ENCODE results near the gene MAGI1. TPM values are rescaled to one million over a fixed set of nuclear protein-coding genes. Genes with fewer than 3 reads are reported as not detected.

The MAGI1 gene
- total and polyA plus RNA-seq, 12 donors: 5.7 to 58.2 (median 37.7) TPM

DNA sequence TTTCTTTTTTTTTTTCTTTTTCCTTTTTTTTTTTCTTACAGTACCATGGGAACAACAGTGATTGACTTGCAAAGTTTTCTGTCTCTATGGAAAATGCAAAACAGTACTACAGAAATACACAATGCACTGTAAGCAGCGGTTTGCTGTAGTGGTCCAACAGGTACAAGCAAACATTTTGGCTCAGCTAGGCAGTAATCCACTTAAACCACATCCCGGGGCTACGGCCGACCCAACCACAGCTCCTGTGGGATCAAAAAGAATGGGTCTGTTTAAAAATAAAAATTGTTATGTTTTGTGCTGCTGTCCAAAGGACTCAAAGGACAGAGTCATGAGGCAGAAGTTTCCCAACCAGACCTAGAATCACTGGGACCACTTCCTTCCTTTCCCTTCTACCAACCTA lies 683.8 kb downstream of the MAGI1 start:
- peaks cover 0 to 11% (median 0%) of the 10 kb centered on the region in 7 donors for H3K27me3 ChIP-seq
- ATAC-seq: no peak
- no peak for DNase-seq
- no peaks in the 10 kb centered on the region for H3K9me3 ChIP-seq
- H3K27ac ChIP-seq: no peak overlapping the region
- no peak overlapping the region for H3K4me3 ChIP-seq
- 83 to 85% methylated on average over 4 of the region's 4 CpGs for WGBS, 2 donors
- TF ChIP-seq, protein P1, sequence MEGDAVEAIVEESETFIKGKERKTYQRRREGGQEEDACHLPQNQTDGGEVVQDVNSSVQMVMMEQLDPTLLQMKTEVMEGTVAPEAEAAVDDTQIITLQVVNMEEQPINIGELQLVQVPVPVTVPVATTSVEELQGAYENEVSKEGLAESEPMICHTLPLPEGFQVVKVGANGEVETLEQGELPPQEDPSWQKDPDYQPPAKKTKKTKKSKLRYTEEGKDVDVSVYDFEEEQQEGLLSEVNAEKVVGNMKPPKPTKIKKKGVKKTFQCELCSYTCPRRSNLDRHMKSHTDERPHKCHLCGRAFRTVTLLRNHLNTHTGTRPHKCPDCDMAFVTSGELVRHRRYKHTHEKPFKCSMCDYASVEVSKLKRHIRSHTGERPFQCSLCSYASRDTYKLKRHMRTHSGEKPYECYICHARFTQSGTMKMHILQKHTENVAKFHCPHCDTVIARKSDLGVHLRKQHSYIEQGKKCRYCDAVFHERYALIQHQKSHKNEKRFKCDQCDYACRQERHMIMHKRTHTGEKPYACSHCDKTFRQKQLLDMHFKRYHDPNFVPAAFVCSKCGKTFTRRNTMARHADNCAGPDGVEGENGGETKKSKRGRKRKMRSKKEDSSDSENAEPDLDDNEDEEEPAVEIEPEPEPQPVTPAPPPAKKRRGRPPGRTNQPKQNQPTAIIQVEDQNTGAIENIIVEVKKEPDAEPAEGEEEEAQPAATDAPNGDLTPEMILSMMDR (IDR thresholded peaks at IDR 0.05): no peak
- peaks cover 0 to 40% (median 4%) of the 10 kb centered on the region in 9 donors for H3K36me3 ChIP-seq
- peaks cover 0 to 7% (median 0%) of the 10 kb centered on the region in 9 donors for H3K4me1 ChIP-seq
- intact Hi-C loops (cut with DNase I): no loop called here

DNA sequence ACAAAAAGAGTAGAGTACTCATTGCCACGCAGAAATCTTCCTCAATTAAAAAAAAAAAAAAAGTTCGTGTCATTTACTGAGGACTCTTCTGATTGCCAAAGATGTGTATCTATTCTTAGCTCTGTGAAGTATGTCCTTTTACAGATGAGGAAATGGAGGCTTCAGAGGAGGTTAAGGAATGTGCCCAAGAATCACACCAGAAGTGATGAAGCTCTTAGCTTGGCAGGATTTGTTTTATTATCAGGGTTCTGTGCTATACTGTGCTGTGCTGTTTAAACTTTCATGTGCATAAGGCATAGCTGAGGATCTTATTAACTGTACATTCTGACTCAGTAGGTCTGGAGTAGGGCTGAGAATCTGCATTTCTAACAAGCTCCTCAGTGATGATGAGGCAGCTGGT lies 685.8 kb downstream of the MAGI1 start:
- ATAC-seq (peak in 1 of 8 donors; percentile 14), DNase-seq (no peak)
- intact Hi-C loops (cut with DNase I): no loop called here
- H3K36me3 ChIP-seq: peaks cover 0 to 23% (median 4%) of the 10 kb centered on the region in 9 donors
- TF ChIP-seq, protein P1 (IDR thresholded peaks at IDR 0.05): no peak
- no peak overlapping the region for H3K27ac ChIP-seq
- H3K9me3 ChIP-seq: no peaks in the 10 kb centered on the region
- H3K4me1 ChIP-seq: peaks cover 0 to 14% (median 0%) of the 10 kb centered on the region in 9 donors
- WGBS, 2 donors: 45 to 57% methylated on average over 2 of the region's 2 CpGs
- no peak overlapping the region for H3K4me3 ChIP-seq
- H3K27me3 ChIP-seq: peaks cover 0 to 11% (median 0%) of the 10 kb centered on the region in 7 donors

DNA sequence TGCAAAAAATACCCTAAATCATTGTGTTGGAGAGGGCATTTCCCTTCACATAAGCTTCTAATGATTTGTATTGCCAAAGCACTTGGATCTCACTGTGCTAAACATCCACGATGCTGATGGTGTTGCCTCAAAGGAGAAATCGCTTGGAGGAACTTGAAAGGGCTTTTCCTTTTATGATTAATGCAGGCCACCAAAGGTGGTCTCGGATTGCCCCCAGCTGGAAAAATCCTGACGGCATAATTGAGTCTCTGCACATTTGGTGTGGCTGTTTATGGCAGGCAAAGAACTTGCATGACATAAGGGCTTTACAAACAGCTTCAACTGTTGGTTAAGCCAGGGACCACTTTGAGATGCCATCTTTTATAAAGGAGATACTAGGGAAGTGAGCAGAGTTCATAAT lies 687.0 kb downstream of the MAGI1 start:
- ATAC-seq (no peak), DNase-seq (no peak)
- H3K27ac ChIP-seq: no peak overlapping the region
- peaks cover 0 to 7% (median 0%) of the 10 kb centered on the region in 7 donors for H3K27me3 ChIP-seq
- intact Hi-C loops (cut with DNase I): no loop called here
- no peaks in the 10 kb centered on the region for H3K9me3 ChIP-seq
- 90 to 91% methylated on average over 4 of the region's 4 CpGs for WGBS, 2 donors
- peaks cover 0 to 24% (median 0%) of the 10 kb centered on the region in 9 donors for H3K4me1 ChIP-seq
- no peak overlapping the region for H3K4me3 ChIP-seq
- peaks cover 0 to 18% (median 2%) of the 10 kb centered on the region in 9 donors for H3K36me3 ChIP-seq
- TF ChIP-seq, protein P1 (IDR thresholded peaks at IDR 0.05): no peak

GRCh38 chr3:65350801-65351476 lies 687.8 kb downstream of the MAGI1 start:
- no peak for ATAC-seq
- 85 to 91% methylated on average over 5 of the region's 5 CpGs for WGBS, 2 donors

More at GRCh38 chr3:65350801-65351476, 687.8 kb downstream of the MAGI1 start:
- Histone ChIP-seq H3K9me3 (no peaks in the 10 kb centered on the region), H3K36me3 (peaks cover 0 to 10% (median 0%) of the 10 kb centered on the region in 9 donors), H3K27me3 (no peaks in the 10 kb centered on the region), H3K4me1 (peaks cover 0 to 32% (median 0%) of the 10 kb centered on the region in 9 donors), H3K27ac (no peak overlapping the region), H3K4me3 (no peak overlapping the region)
- intact Hi-C loops (cut with DNase I): no loop called here
- TF ChIP-seq, protein P1 (IDR thresholded peaks at IDR 0.05): no peak
- DNase-seq: no peak
